ENCODE measurements around the gene GINS3.

DNA sequence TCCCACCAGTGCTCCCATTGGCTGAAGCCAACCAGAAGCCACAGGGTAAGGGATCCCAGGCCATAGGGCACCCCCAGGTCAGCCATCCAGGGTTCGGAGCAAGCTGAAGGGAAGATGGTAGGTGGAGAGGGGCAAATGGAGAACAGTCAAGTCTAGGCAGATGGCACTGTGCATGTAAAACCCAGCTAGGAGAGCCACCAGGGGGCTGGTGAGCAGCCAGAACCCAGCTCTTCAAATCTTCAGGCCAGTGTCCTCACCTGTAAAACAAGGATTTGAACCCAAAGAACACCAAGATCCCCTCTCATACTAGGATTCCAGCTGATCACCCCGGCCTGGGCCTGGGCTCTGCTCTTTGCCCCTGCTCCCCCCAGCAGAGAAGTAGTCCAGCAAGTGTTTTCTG lies 43.5 kb downstream of the GINS3 start:
- no peak for TF ChIP-seq CTCF (IDR thresholded peaks at IDR 0.05; ENCODE audit: poor library complexity)
- no peak for TF ChIP-seq EZH2 (IDR thresholded peaks at IDR 0.05; ENCODE audit: borderline replicate concordance)
- no peak for TF ChIP-seq EZH2phosphoT487 (IDR thresholded peaks at IDR 0.05; ENCODE audit: low read depth, severe bottlenecking, unreplicated experiment)
